Heart left ventricle (tissue), 16 donors: Measurements from ENCODE around the gene DCST1. TPM values are rescaled to one million over a fixed set of nuclear protein-coding genes. Genes with fewer than 3 reads are reported as not detected.

Source experiments
- ATAC-seq, 4 donors: fragments of 200-7000 bp; cut with Tn5 transposase; one replicate each; pipeline ENCODE4 v1.9.1; 2020 to 2022; ENCODE audit warnings: moderate library complexity in 4 of 4, mild to moderate bottlenecking in 3 of 4, moderate number of reproducible peaks in 1 of 4
- DNase-seq, 5 donors: peaks; one replicate each; pipeline ENCODE4 v3.0.0-alpha.2; 2020
- H3K27ac ChIP-seq, 12 donors: fragments of 200-600 bp; sonication (generic) in 4 of 12; one replicate each; pipeline versions ENCODE4 v1.5.0 to v1.8.0; 2016 to 2022; ENCODE audit warnings: mild to moderate bottlenecking in 2 of 12
- H3K27me3 ChIP-seq, 9 donors: fragments of 200-600 bp; sonication (generic) in 2 of 9; one replicate each; pipeline versions ENCODE4 v1.5.1 to v1.8.0; 2016 to 2022; ENCODE audit warnings: mild to moderate bottlenecking in 3 of 9
- H3K36me3 ChIP-seq, 9 donors: fragments of 200-600 bp; sonication (generic) in 2 of 9; one replicate each; pipeline versions ENCODE4 v1.5.0 to v1.8.0; 2018 to 2022; ENCODE audit warnings: mild to moderate bottlenecking in 2 of 9
- H3K4me1 ChIP-seq, 12 donors: fragments of 200-600 bp; sonication (generic) in 4 of 12; one replicate each; pipeline versions ENCODE4 v1.5.0 to v1.8.0; 2016 to 2022; ENCODE audit warnings: mild to moderate bottlenecking in 3 of 12
- H3K4me3 ChIP-seq, 12 donors: fragments of 200-600 bp; sonication (generic) in 4 of 12; one replicate each; pipeline versions ENCODE4 v1.5.0 to v1.8.0; 2017 to 2022; ENCODE audit warnings: mild to moderate bottlenecking in 9 of 12, moderate library complexity in 4 of 12
- H3K9me3 ChIP-seq, 12 donors: fragments of 200-600 bp; sonication (generic) in 4 of 12; one replicate each; pipeline versions ENCODE4 v1.5.0 to v1.8.0; 2016 to 2022; ENCODE audit warnings: mild to moderate bottlenecking in 1 of 12
- CTCF ChIP-seq, 12 donors: fragments of 200-600 bp; sonication (generic) in 4 of 12; IDR thresholded peaks; one replicate each; pipeline versions ENCODE4 v1.5.0 to v1.8.0; 2018 to 2022; ENCODE audit warnings: antibody characterized with exemption in 12 of 12, mild to moderate bottlenecking in 5 of 12
- POLR2A ChIP-seq, 2 donors: fragments of 450-650 bp; IDR thresholded peaks; one replicate each; pipeline ENCODE4 v1.6.1; 2017; ENCODE audit warnings: antibody characterized with exemption in 2 of 2, mild to moderate bottlenecking in 2 of 2, moderate library complexity in 2 of 2
- WGBS, 4 donors: extraction: QIAGEN DNeasy Blood & Tissue Kit in 2 of 4; methylation state at CpG; one replicate each; pipeline versions ENCODE4 v1.1.5 to v1.1.7; 2013 to 2018; 5-methylcytosine and 5-hydroxymethylcytosine counted together
- intact Hi-C, 10 donors: fragments of 100-400 bp; cut with DNase I; formaldehyde crosslinking; loops; one replicate each; pipeline versions ENCODE4 v1.11.1 to v1.14.2; 2022
- polyA plus RNA-seq, 2 donors: library from polyadenylated mRNA; stranded (reverse); fragments of 200-250 nt; gene quantifications; one replicate each; pipeline ENCODE4 v1.2.3, GENCODE V29; 2013
- total RNA-seq, 9 donors: library from RNA; depleted of rRNA in 2 of 9; stranded (reverse); fragments of >200 nt in 2 of 9; fragmentation: NEBNext Ultra II Directional in 3 of 9; extraction: Animal tissue kit (Norgen Biotek cat#: 25700) in 3 of 9; gene quantifications; one replicate each; pipeline versions ENCODE4 v1.1.0 to v1.2.4, GENCODE V29; 2016 to 2023
- donor health status: ischemic (EF 13 %, LVEDD 7.1; RV severe dilation, severe dysfunction).
- donor health status: healthy with polysubstance abuse.
- donor health status: DM: no; HTN: yes; CAD: no.
- donor health status: DM: no; HTN: no; CAD: no.
- donor health status: ischemic (EF 25% LVEDD 6.9; RV normal size, moderate dysfunction).
- donor health status: ischemic (EF 25% LVEDD 5.7; RV mildly dilated, moderate dysfunction).
- donor health status: healthy.
- donor health status: DM: yes; HTN: yes; CAD: no.
- donor health status: ischemic (EF 35%, LVEDD 5.7; RV mildly dilated, moderate dysfunction).
- donor health status: nonischemic (EF 11% LVEDD 7.7; RV severe dilation, severe dysfunction).
- donor health status: DM: yes; HTN: yes; CAD: no.
- donor health status: PGD.
- donor health status: ischemic (EF 29% LVEDD 5.4; RV normal size, mild dysfunction).
- donor health status: nonischemic (EF 23%, LVEDD 6.1; RV moderate dilation, normal function).

The DCST1 gene
- total and polyA plus RNA-seq, 11 donors, result not detected

GRCh38 chr1:155013632-155014031, 20.0 kb upstream of the DCST1 start:
- Histone ChIP-seq H3K36me3 (peaks cover 0 to 25% (median 17%) of the 10 kb centered on the region in 9 donors), H3K27ac (peak overlapping the region in 3 of 12 donors; percentile 47 to 97 (median 63)), H3K9me3 (no peaks in the 10 kb centered on the region), H3K27me3 (no peaks in the 10 kb centered on the region), H3K4me1 (peaks cover 8 to 74% (median 34%) of the 10 kb centered on the region in 12 donors), H3K4me3 (peak overlapping the region in 1 of 12 donors; percentile 5)
- ATAC-seq (no peak), DNase-seq (no peak)
- no peak for TF ChIP-seq POLR2A (IDR thresholded peaks at IDR 0.05)
- TF ChIP-seq CTCF (IDR thresholded peaks at IDR 0.05), result no peak
- 50 to 62% (median 51%) methylated on average over 7 to 8 of the region's 8 CpGs for WGBS, 4 donors
- intact Hi-C loops, result loop anchor here in 2 of 10 donors (5.0 kb wide), 1 partner anchor 46 kb away; no protein-coding TSS in a partner anchor

- no peaks in the 10 kb centered on the region for H3K27me3 ChIP-seq
- TF ChIP-seq POLR2A (IDR thresholded peaks at IDR 0.05) (no peak), CTCF (IDR thresholded peaks at IDR 0.05) (no peak)
- peaks cover 0 to 25% (median 17%) of the 10 kb centered on the region in 9 donors for H3K36me3 ChIP-seq
- DNase-seq (peak in 1 of 5 donors; percentile 68), ATAC-seq (no peak)
- no peak overlapping the region for H3K4me3 ChIP-seq
- 92 to 94% (median 94%) methylated on average over 28 to 31 of the region's 31 CpGs for WGBS, 4 donors
- H3K27ac ChIP-seq, result no peak overlapping the region
- peaks cover 8 to 64% (median 31%) of the 10 kb centered on the region in 12 donors for H3K4me1 ChIP-seq
- intact Hi-C loops, result loop anchor here in 7 of 10 donors (5.0 kb wide), 5 partner anchors 37 to 58 kb away; partner anchors contain the start of genes ADAM15 (in 1 of the 7), CKS1B (in 1 of the 7), PBXIP1 (in 1 of the 7) and PYGO2 (in 1 of the 7)
- H3K9me3 ChIP-seq, result no peaks in the 10 kb centered on the region
Observed at GRCh38 chr1:155014709-155015508, 18.7 kb upstream of the DCST1 start.

- intact Hi-C loops, result loop anchor here in 5 of 10 donors (2.0 to 5.0 kb wide), 8 partner anchors 13 to 58 kb away; partner anchors contain the start of genes ADAM15 (in 2 of the 5), PYGO2 (in 2 of the 5), CKS1B (in 1 of the 5) and PBXIP1 (in 1 of the 5)
- no peak for DNase-seq
- H3K9me3 ChIP-seq, result no peaks in the 10 kb centered on the region
- WGBS, 4 donors, result 85 to 91% (median 89%) methylated on average over 14 to 16 of the region's 16 CpGs
- ATAC-seq, result no peak
- peaks cover 0 to 25% (median 17%) of the 10 kb centered on the region in 9 donors for H3K36me3 ChIP-seq
- H3K27ac ChIP-seq, result peak overlapping the region in 2 of 12 donors; percentile 88 to 91
- no peak overlapping the region for H3K4me3 ChIP-seq
- H3K27me3 ChIP-seq, result no peaks in the 10 kb centered on the region
- peaks cover 8 to 60% (median 31%) of the 10 kb centered on the region in 12 donors for H3K4me1 ChIP-seq
- TF ChIP-seq POLR2A (IDR thresholded peaks at IDR 0.05) (no peak), CTCF (IDR thresholded peaks at IDR 0.05) (no peak)
Observed at GRCh38 chr1:155015527-155016230, 17.9 kb upstream of the DCST1 start.
